Measurements from ENCODE around the gene PTPRD. TPM values are rescaled to one million over a fixed set of nuclear protein-coding genes. Genes with fewer than 3 reads are reported as not detected.

The PTPRD gene
- total and polyA plus RNA-seq, 2 experiments from 2014 or later, result 11.5 to 58.0 TPM

DNA sequence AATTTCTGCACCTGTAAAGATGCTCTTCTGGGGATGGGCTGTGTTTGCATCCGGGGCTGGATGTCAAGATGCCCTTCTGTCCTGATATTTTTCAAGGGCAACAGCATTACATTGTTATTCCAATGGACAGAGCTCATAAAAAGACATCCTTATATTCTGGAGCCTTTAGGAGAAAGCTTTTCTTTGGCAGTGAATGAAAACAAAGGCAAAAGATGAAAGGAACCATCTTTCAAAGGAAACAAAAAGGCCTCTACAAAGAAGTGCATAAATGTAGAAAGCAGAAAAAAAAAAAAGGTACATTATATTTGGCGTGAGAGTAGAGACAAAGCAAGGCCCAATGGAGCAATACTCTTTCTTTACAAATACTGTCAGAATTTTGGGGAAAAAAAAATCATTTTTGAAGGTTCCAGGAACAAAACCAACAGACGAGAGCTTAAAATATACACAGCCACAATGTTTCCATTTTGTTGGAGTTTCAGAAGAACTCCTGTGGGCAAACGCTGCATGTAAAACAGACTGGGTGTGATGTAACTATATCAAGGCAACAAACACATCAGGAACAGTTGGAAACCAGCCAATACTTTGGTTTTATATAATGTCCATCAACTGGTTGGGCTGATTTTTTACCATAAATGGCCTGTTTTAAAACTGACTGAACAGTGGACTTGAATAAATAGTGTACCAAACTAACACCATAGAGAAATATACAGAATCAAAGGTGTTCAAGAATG lies 1927.7 kb downstream of the PTPRD start:
- H3K4me1 Mint-ChIP-seq, result peaks cover 29% of the 10 kb centered on the region
- peaks cover 10% of the 10 kb centered on the region; the same call in 2 of the 3 replicates for H3K36me3 Mint-ChIP-seq (ENCODE audit: low read depth)
- TF ChIP-seq CREB1 (CRISPR knock-in tag; IDR thresholded peaks at IDR 0.05; ENCODE audit: low read depth) (no peak), EZH2 (IDR thresholded peaks at IDR 0.05; ENCODE audit: low read depth, unreplicated experiment) (no peak), ZNF331 (CRISPR knock-in tag; IDR thresholded peaks at IDR 0.05; ENCODE audit: low read depth) (no peak), POLR2AphosphoS5 (IDR thresholded peaks at IDR 0.05; ENCODE audit: low read depth) (no peak), ZNF114 (CRISPR knock-in tag; IDR thresholded peaks at IDR 0.05) (no peak), STAT1 (IDR thresholded peaks at IDR 0.05; ENCODE audit: unreplicated experiment) (no peak), EZH2phosphoT487 (IDR thresholded peaks at IDR 0.05; ENCODE audit: unreplicated experiment) (no peak), NANOG (IDR thresholded peaks at IDR 0.05; ENCODE audit: borderline replicate concordance) (no peak)
- TF ChIP-seq, protein P1, sequence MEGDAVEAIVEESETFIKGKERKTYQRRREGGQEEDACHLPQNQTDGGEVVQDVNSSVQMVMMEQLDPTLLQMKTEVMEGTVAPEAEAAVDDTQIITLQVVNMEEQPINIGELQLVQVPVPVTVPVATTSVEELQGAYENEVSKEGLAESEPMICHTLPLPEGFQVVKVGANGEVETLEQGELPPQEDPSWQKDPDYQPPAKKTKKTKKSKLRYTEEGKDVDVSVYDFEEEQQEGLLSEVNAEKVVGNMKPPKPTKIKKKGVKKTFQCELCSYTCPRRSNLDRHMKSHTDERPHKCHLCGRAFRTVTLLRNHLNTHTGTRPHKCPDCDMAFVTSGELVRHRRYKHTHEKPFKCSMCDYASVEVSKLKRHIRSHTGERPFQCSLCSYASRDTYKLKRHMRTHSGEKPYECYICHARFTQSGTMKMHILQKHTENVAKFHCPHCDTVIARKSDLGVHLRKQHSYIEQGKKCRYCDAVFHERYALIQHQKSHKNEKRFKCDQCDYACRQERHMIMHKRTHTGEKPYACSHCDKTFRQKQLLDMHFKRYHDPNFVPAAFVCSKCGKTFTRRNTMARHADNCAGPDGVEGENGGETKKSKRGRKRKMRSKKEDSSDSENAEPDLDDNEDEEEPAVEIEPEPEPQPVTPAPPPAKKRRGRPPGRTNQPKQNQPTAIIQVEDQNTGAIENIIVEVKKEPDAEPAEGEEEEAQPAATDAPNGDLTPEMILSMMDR (conservative IDR thresholded peaks at IDR 0.05; ENCODE audit: low read depth in 2 of 2), result no peak
- TF ChIP-seq, protein P2, sequence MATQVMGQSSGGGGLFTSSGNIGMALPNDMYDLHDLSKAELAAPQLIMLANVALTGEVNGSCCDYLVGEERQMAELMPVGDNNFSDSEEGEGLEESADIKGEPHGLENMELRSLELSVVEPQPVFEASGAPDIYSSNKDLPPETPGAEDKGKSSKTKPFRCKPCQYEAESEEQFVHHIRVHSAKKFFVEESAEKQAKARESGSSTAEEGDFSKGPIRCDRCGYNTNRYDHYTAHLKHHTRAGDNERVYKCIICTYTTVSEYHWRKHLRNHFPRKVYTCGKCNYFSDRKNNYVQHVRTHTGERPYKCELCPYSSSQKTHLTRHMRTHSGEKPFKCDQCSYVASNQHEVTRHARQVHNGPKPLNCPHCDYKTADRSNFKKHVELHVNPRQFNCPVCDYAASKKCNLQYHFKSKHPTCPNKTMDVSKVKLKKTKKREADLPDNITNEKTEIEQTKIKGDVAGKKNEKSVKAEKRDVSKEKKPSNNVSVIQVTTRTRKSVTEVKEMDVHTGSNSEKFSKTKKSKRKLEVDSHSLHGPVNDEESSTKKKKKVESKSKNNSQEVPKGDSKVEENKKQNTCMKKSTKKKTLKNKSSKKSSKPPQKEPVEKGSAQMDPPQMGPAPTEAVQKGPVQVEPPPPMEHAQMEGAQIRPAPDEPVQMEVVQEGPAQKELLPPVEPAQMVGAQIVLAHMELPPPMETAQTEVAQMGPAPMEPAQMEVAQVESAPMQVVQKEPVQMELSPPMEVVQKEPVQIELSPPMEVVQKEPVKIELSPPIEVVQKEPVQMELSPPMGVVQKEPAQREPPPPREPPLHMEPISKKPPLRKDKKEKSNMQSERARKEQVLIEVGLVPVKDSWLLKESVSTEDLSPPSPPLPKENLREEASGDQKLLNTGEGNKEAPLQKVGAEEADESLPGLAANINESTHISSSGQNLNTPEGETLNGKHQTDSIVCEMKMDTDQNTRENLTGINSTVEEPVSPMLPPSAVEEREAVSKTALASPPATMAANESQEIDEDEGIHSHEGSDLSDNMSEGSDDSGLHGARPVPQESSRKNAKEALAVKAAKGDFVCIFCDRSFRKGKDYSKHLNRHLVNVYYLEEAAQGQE (IDR thresholded peaks at IDR 0.05; ENCODE audit: unreplicated experiment), result no peak
- TF ChIP-seq, protein P3, sequence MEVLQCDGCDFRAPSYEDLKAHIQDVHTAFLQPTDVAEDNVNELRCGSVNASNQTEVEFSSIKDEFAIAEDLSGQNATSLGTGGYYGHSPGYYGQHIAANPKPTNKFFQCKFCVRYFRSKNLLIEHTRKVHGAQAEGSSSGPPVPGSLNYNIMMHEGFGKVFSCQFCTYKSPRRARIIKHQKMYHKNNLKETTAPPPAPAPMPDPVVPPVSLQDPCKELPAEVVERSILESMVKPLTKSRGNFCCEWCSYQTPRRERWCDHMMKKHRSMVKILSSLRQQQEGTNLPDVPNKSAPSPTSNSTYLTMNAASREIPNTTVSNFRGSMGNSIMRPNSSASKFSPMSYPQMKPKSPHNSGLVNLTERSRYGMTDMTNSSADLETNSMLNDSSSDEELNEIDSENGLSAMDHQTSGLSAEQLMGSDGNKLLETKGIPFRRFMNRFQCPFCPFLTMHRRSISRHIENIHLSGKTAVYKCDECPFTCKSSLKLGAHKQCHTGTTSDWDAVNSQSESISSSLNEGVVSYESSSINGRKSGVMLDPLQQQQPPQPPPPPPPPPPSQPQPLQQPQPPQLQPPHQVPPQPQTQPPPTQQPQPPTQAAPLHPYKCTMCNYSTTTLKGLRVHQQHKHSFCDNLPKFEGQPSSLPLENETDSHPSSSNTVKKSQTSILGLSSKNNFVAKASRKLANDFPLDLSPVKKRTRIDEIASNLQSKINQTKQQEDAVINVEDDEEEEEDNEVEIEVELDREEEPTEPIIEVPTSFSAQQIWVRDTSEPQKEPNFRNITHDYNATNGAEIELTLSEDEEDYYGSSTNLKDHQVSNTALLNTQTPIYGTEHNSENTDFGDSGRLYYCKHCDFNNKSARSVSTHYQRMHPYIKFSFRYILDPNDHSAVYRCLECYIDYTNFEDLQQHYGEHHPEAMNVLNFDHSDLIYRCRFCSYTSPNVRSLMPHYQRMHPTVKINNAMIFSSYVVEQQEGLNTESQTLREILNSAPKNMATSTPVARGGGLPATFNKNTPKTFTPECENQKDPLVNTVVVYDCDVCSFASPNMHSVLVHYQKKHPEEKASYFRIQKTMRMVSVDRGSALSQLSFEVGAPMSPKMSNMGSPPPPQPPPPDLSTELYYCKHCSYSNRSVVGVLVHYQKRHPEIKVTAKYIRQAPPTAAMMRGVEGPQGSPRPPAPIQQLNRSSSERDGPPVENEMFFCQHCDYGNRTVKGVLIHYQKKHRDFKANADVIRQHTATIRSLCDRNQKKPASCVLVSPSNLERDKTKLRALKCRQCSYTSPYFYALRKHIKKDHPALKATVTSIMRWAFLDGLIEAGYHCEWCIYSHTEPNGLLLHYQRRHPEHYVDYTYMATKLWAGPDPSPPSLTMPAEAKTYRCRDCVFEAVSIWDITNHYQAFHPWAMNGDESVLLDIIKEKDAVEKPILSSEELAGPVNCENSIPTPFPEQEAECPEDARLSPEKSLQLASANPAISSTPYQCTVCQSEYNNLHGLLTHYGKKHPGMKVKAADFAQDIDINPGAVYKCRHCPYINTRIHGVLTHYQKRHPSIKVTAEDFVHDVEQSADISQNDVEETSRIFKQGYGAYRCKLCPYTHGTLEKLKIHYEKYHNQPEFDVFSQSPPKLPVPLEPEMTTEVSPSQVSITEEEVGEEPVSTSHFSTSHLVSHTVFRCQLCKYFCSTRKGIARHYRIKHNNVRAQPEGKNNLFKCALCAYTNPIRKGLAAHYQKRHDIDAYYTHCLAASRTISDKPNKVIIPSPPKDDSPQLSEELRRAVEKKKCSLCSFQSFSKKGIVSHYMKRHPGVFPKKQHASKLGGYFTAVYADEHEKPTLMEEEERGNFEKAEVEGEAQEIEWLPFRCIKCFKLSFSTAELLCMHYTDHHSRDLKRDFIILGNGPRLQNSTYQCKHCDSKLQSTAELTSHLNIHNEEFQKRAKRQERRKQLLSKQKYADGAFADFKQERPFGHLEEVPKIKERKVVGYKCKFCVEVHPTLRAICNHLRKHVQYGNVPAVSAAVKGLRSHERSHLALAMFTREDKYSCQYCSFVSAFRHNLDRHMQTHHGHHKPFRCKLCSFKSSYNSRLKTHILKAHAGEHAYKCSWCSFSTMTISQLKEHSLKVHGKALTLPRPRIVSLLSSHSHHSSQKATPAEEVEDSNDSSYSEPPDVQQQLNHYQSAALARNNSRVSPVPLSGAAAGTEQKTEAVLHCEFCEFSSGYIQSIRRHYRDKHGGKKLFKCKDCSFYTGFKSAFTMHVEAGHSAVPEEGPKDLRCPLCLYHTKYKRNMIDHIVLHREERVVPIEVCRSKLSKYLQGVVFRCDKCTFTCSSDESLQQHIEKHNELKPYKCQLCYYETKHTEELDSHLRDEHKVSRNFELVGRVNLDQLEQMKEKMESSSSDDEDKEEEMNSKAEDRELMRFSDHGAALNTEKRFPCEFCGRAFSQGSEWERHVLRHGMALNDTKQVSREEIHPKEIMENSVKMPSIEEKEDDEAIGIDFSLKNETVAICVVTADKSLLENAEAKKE (CRISPR knock-in tag; IDR thresholded peaks at IDR 0.05), result no peak
- H3K79me2 ChIP-seq (replicated peaks; ENCODE audit: insufficient read depth), result peaks cover 16% of the 10 kb centered on the region; the same call in 1 of the 2 replicates
- no peak overlapping the region for H3K4me3 ChIP-seq
- H3F3A ChIP-seq (replicated peaks; ENCODE audit: low read depth), result no peaks in the 10 kb centered on the region
- H3K9me3 Mint-ChIP-seq, result peaks cover 6% of the 10 kb centered on the region; the same call in 2 of the 3 replicates
- H3K27me3 ChIP-seq (ENCODE audit: insufficient read depth), result no peaks in the 10 kb centered on the region
- H3K4me2 ChIP-seq, result no peak overlapping the region
- no peaks in the 10 kb centered on the region for H3K9me2 ChIP-seq (ENCODE audit: insufficient read depth)
- H4K20me1 ChIP-seq (replicated peaks; ENCODE audit: insufficient read depth), result no peaks in the 10 kb centered on the region
- no peak overlapping the region for H3K4me3 Mint-ChIP-seq
- H3K27ac ChIP-seq (ENCODE audit: low read depth), result no peak overlapping the region
- no peak overlapping the region for H2AFZ ChIP-seq
- no peak overlapping the region for H3K27ac Mint-ChIP-seq
- no peaks in the 10 kb centered on the region for H3K27me3 Mint-ChIP-seq (ENCODE audit: insufficient read depth, low read depth, poor library complexity)
- ATAC-seq, result no peak
- DNase-seq (ENCODE audit: low spot score), result no peak
- no peaks in the 10 kb centered on the region for H3K36me3 ChIP-seq (ENCODE audit: insufficient read depth)
- H3K4me1 ChIP-seq (ENCODE audit: insufficient read depth), result peaks cover 30% of the 10 kb centered on the region
